Activated naive CD4-positive, alpha-beta T cell treated with anti-CD3 and anti-CD28 coated beads, Interleukin-2, amount 10 ng/mL, durations not matched to agents 5 hours and 36 hours (primary cell): ENCODE results near the gene TBL1X. TPM values are rescaled to one million over a fixed set of nuclear protein-coding genes. Genes with fewer than 3 reads are reported as not detected.

Experiments used
- total RNA-seq, 2 experiments: library from RNA; stranded (reverse); gene quantifications; one replicate each; pipeline ENCODE4 v1.2.3, GENCODE V29; 2021

The TBL1X gene
- 10 to 100 TPM; 22.9 to 28.9 TPM for total RNA-seq

GRCh38 chrX:9464435-9465371 lies at the start of gene TBL1X:
TSS of gene TBL1X (plus strand) at chrX:9465058. CDS start at chrX:9653587, 188,529 bp downstream.

GRCh38 chrX:9765737-9766097 lies 300.9 kb downstream of the TBL1X start, which contains the start of gene GPR143:
TSS of gene GPR143 (minus strand) at chrX:9765847. CDS start at chrX:9765817, 30 bp downstream.

DNA sequence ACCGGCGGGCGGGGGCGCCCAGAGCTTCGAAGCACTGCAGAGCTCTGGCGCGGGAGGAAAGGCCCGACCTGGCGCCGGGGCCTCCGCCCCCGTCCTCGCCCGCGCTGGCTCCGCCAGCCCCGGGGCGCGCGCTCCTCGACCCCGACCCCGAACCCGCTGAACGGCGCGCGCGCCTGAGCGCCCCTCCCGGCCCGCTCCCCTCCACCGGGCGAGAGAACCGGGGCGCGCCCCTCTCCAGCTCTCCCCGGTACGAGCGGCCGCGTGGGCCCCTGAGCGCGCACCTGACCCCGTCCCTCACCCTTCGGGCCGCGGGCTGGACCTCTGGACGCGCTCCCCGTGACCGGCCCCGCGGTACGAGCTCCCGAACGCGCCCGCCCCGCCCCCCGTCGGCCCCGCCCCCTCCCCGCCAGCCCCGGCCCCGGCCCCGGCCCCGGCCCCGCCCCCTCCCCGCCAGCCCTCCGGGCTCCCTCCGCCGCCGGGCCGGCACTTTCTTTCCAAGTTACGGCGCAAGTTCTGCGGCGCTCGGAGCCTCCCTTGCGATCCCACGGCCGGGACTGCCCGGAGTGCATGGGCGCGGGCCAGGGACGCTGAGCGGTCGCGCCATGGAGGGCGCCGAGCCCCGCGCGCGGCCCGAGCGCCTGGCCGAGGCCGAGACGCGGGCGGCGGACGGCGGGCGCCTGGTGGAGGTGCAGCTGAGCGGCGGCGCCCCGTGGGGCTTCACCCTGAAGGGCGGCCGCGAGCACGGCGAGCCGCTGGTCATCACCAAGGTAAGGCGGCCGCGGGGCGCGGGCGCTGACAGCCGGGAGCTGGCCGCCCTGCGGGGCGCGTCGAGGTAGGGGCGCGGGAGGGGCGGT lies 321.3 kb downstream of the TBL1X start, which contains the start of gene SHROOM2:
TSS of gene SHROOM2 (plus strand) at position 486 of the 854 bp plus-strand sequence. CDS start at position 603, 117 bp downstream.

